GM19467 (cell line): ENCODE data around the gene MTHFSD.

ENCODE experiments used
- ATAC-seq: cut with Tn5 transposase; IDR thresholded peaks from one replicate; pipeline ENCODE4 v1.9.1; 2021; ENCODE audit warnings: mild to moderate bottlenecking, moderate library complexity; ENCODE audit not compliant: unreplicated experiment

The MTHFSD gene

DNA sequence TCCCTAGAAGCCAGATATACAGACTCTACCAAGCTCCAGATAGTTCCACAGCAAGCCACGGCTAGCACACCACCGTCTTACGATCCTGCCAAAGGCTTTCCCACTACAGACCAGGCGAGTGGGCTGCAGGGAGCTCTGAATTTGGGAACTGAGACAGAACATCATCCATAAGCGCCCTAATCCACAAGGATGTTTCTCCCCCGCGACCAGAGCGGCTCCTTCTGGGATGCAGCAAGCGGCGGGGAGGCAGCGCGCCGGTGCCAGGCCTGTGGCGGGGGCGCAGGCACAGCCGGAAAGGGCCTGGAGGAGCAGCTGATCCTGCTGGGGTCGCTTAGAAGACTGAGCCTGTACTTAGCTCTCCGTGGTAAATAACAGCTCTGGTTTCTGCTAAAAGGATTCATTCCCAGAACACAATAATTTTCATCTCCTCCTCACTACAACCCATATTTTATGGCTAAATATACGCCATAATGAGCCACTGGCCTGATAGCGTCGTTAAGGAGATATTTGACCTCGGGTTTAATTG is 60.9 kb downstream of the MTHFSD start:
- ATAC-seq = no peak

- no peak for ATAC-seq
Measured at GRCh38 chr16:86492961-86493629, 61.9 kb downstream of the MTHFSD start.

GRCh38 chr16:86492267-86492960 is 62.6 kb downstream of the MTHFSD start:
- no peak for ATAC-seq

GRCh38 chr16:86491640-86492023 is 63.4 kb downstream of the MTHFSD start:
- ATAC-seq = no peak

- ATAC-seq = no peak
Measured at GRCh38 chr16:86490859-86491639, 64.0 kb downstream of the MTHFSD start.

DNA sequence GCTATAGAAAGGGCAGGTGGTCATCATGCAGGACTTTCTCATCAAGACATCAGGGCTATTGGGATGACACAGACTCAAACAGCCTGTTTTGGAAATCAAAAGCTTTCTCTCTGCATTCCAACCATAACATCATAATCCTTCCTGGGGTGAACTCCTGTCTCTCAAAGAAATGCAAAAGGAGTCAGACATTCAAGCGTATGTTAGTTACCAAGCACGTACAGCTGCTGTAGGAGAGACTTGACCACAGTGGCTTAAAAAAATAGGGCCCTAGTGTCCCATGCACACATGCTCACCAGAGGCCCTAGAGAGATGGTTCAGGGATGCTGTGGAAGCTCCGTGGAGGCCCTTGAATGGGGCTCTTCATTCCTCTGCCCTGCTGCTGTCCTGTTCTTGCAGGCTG is 69.3 kb downstream of the MTHFSD start:
- ATAC-seq = no peak

DNA sequence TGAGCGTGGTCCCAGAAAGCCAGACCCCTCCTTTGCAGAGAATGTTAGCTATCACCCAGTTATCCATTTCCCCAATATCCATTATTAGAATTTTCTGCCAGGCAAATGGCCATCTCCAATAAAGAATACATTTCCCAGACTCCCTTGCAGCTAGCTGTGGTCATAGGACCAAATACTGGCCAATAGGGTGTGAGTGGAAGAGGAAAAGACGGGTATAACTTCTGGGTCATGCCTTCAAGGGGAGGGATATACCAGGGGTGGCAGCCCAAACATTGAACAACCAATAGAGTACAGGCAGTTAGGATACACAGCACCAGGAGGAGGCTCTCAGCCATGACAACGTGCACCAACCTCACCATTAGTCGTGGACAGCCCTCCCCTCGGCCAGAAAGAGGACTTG is 70.8 kb downstream of the MTHFSD start:
- no peak for ATAC-seq

DNA sequence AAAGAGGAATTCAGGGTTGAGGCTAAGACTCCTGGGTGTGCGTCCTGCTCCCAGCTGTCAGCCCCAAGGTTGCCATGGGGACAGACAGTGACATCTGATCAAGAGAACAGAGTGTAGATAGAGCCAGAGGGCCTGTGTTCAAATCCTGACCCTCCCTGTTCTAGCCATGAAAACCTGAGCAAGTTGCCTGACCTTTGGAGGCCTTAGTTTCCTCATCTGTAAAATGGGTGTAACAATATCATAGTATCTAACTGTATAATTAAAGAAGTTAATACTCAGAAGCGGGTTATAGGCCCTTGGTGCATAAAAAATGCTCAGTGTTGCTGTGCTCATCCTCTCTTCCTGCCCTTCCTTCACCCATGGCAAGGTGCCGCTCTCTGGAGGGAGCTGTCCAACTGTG is 73.4 kb downstream of the MTHFSD start:
- no peak for ATAC-seq

DNA sequence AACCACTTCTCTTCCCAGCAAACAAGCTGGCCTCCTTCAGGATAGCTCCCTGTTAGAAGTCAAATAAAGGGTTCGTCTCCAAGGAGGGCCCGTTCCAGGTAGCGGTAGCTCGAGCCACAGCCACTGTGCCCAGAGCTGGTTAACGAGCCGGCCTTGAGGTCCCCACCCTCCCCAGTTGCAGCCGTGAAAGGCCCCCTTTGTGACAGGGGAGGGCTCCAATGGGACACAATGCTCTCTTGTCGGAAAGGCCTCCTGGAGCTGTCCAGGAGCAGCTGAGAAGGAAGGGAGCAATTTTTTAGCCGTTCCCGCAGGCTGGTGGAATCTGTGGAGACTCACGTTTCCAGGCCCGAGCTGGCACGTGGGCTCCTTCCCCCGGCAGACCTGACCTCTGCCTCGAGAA is 74.6 kb downstream of the MTHFSD start:
- no peak for ATAC-seq
